Inferior parietal cortex (tissue), 1 donor: ENCODE data around the gene CYB5R3.
A peak's percentile ranks its signal among the peaks of the same experiment; 100 is the strongest.

ENCODE experiments used
- DNase-seq: peaks from one replicate; pipeline ENCODE4 v3.0.0-alpha.2; 2016; ENCODE audit errors: extremely low spot score

Gene CYB5R3

GRCh38 chr22:42649246-42650099 lies at the start of gene CYB5R3:
CYB5R3 (minus strand) TSS chr22:42649392; CDS start chr22:42649315, 77 bp downstream.
- peak; percentile 55 for DNase-seq

DNA sequence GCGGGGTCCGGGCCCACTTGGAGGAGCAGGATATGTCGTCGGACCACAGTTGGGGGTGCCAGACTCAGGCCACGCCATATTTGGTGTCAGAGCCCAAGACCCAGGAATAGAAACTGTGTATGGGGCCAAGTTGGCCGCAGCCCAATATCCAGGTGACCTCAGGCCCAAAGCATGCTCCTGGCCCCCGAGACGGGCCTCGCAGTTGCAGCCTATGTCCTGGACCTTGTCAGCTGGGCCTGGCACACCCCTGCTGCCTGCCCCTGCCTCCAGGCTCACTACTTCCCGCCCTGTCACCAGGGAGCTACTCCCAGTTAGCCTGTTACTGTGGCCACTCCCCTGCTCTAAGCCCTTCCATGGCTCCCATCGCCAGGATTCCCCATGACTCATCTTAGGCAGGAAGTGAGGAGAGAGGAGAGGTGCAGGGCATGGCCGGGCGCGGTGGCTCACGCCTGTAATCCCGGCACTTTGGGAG lies 48.4 kb upstream of the CYB5R3 start:
- DNase-seq, result no peak

GRCh38 chr22:42696331-42696967 lies 47.3 kb upstream of the CYB5R3 start:
- DNase-seq, result no peak

DNA sequence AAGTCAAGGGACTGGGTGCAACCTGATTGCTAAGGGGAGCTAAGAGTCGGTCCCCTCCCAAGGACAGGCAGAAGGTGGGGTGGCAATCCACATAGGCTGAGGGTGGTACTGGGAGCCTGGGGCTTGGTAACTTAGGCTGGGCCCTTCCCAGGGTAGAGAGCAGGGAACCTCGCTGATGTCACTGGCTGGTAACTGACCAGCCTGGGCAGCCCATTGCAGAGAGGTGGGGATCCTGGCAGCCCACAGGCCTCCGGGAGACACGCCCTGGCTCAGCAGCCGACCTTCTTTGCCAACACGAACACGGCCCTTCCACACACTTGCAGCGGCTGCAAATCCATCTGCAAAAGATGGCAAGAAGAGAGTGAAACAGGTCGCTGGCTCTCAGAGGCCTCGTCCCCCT lies 46.1 kb upstream of the CYB5R3 start:
- DNase-seq, result no peak

DNA sequence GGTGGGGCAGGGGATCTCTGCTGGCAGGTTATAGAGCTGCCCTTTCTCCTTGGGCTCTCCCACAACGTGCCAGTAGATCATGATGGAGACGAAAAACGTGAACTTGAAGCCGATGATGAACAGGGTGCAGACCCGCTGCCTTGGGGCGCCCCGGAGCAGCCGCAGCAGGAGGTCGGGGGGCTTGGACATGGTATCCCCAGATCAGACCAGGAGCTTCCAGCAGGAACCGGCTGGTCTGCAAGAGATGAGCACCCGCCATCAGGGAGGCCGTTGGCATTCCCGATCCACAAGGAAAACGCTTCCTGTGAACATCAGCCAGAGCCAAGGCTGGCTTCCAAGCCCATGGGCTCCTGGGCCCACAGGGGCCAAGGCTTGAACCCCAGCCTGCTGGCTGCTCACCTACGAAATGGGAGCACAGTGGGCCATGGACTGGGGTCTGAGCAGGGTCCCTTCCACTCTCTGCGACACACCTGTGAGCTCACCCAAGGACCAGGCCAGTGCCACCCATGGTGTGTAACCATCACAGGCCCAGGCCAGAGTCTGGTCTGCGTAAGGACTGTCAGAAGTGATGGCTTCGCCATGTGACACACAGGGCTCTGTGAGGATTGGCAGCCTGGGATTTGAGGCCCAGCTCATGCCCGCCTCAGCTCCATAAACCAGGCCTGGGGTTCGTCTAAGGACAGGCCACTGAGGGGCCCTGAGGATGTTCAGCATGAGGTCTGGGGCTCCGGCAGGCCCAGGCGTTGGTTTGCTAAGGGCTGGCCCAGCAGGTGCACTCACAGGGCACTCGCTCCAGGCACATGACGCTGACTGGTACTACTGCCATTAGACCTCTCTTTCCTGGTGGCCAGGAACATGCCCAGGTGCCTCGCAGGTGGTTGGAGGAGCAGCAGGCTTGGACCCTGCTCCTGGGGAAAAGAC lies 44.8 kb upstream of the CYB5R3 start:
- DNase-seq, result no peak

- no peak for DNase-seq
Measured at GRCh38 chr22:42693055-42693762, 44.0 kb upstream of the CYB5R3 start.

DNA sequence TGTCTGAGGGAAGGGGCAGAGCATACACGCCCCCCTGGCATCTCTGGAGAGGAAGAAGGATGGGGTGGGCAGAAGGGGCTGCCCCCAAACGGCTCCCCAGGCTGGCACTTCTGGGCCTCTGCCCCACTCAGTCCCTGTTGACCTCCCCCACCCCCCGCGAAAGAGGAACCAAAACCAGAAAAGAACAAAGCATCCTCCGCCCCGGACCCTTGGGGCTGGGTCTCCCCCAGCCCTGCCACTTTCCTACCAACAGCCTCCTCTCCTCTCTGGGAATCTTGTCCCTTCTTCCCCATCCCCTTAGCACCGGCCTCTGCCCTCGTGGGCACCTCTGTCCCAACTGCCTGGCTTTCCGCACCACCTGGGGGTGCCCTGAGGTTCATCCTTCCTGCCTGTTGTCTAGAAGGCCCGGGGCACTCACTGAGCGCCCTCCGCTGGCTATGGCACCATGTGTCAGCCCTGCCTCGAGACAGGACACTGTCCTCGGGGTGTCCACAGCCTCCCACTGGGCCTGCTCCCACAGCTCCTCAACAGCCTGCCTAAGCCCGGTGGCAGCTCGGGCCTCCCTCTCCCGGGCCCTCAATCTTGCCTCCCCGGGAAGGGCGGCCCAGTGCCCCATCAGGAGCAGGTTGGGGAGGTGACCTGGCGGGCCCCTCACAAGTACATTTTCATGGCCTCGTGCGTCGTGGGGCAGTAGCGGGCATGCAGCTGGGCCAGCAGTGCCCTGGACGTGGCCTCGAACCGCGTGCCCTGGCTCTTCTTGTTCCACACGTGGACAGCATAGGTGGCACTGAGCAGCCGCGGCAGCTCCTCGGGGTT lies 43.3 kb upstream of the CYB5R3 start:
- no peak for DNase-seq

DNA sequence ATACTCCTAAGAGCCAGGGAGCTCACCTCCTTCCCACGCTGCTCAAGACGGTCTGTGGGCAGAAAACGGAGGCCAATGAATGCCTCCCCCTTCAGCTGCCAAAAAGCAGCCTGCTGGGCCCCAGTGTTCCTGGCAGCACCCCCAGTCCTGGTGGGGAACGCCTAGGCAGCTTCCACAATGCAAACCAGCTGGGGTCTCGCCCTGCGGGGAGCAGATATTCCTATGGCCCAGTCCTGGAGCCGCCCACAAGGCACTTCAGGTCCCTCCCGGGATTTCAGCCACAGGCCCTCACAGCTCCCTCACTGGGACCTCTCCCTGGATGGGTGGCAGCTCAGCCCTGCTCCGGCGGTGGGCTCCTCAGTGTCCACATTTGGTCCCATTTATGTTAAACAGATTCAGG lies 42.2 kb upstream of the CYB5R3 start:
- DNase-seq, result no peak

GRCh38 chr22:42688241-42689211 lies 39.3 kb upstream of the CYB5R3 start:
- DNase-seq, result no peak

- DNase-seq, result no peak
Measured at GRCh38 chr22:42686756-42687491, 37.7 kb upstream of the CYB5R3 start.

- no peak for DNase-seq
Measured at GRCh38 chr22:42685941-42686653, 36.9 kb upstream of the CYB5R3 start.

- DNase-seq, result no peak
Measured at GRCh38 chr22:42684462-42685195, 35.4 kb upstream of the CYB5R3 start.

- no peak for DNase-seq
Measured at GRCh38 chr22:42683578-42684283, 34.5 kb upstream of the CYB5R3 start.

DNA sequence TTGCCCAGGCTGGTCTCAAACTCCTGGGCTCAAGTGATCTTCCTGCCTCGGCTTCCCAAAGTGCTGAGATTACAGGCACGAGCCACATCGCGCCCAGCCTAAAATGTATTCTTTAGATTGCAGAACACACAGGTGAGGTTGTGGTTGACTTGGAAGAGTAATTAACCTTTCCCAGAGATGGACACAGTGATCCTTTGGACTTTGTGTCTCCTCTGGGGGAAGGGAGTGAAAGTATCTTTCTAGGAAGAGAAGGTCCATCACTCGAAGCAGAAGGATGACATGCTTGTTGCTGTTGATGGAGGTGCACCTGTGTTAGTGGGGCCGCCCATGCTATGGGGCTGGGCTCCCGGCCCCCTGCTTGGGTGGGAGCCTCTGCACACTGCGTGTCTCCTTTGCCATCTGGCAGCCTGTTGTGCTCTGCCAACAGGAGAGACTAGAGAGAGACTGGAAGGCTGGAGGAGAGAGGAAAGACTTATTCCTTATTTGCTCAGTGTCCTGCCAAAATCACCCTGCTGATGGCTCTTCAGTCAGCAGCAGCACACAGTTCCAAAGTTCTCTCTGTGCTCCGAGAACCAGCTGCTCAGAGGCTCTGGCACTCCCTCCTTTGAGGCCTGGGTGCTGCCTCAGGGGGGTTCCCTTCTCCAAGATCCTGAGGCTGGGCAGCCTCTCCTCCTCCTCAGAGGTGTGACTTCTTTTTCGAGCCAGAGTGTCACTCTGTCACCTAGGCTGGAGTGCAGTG lies 33.1 kb upstream of the CYB5R3 start:
- DNase-seq, result no peak

- no peak for DNase-seq
Measured at GRCh38 chr22:42680648-42681047, 31.5 kb upstream of the CYB5R3 start.

GRCh38 chr22:42679691-42680090 lies 30.5 kb upstream of the CYB5R3 start:
- DNase-seq, result no peak
